GM18873 (cell line): Measurements from ENCODE around the gene PTPRJ.

Experiments
- ATAC-seq: cut with Tn5 transposase; IDR thresholded peaks from one replicate; pipeline ENCODE4 v1.9.1; 2021; ENCODE audit warnings: mild to moderate bottlenecking, moderate library complexity, moderate number of reproducible peaks; ENCODE audit not compliant: unreplicated experiment, low FRiP score

PTPRJ gene

DNA sequence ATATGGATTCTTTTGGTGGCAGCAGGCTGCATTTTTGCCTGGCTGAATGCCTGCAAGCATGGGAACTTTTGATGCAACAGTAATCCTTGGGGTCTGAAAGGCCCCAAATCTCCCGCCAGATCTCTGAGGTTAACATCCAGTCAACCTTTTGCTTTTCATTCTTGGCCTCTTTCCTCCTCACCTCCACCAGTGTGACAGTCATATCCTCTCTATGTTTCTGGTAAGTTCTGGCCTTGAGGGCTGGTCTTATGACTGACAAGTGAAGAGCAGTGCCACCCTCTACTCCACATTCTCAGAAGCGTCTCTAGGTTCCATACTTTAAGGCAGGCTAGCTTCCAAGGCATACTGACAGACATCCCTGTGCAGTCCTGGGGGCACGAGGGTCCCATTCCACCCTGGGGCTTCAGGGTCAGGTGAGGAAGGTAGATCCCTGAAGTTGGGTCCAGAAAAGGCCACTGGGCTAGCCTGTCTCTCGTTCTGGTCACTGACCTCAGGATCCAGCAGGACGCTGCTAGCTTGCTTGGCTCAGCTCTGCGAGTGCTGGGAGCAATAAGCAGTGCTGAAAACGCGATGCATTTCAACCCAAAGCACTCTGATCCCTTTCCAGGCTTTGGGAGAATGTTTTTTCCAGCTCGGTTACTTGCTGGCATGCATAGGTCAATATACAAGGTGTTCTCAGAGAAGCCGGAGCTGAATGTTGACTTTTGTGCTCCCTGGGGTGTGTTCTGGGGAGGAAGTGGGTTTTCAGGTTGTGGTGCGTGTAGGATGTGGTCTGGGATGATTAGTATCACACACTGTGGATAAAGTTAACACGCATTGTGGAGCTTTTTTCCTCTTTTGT, 75.2 kb downstream of the PTPRJ start:
- no peak for ATAC-seq

DNA sequence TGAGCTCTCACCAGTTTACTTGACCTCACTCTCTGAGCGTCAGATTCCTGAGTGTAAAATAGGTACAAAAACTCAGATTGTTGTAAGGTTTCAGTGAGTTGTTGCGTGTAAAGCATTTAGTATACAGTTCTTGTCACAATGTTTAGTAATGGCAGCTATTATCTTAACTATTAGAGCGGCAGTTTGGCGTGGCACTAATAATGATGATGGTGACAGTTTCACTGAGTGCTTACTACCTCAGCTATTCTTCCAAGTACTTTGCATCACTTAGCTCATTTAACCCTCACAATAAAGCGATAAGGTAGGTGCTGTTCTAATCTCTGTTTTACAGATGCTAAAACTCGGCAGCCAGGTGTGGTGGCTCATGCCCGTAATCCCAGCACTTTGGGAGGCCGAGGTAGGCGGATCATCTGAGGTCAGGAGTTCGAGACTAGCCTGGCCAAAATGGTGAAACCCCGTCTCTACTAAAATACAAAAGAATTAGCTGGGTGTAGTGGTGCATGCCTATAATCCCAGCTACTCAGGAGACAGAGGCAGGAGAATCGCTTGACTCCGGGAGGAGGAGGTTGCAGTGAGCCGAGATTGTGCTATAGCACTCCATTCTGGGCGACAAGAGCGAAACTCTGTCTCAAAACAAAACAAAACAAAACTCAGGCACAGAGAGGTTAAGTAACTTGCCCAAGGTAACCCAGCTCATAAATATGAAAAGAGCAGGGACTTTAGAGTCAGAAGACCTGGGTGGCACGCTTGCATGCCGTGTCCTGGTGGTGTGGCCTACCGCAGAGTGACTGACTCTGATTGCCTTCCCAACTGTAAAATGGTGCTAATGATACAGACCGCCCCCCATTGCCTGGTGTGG, 76.2 kb downstream of the PTPRJ start:
- ATAC-seq, result no peak

DNA sequence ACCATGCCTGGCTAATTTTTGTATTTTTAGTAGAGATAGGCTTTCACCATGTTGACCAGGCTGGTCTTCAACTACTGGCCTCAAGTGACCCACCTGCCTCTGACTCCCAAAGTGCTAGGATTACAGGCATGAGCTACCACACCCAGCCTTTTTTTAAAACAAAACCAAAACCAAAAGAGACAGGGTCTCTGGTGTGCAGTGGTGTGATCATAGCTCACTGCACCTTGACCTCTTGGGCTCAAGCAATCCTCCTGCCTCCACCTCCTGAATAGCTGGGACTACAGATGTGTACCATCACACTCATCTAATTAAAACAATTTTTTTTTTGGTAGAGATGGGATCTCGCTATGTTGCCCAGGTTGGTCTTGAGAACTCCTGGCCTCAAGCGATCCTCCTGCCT, 77.7 kb downstream of the PTPRJ start:
- ATAC-seq, result no peak

GRCh38 chr11:48058788-48059187, 78.4 kb downstream of the PTPRJ start:
- no peak for ATAC-seq

DNA sequence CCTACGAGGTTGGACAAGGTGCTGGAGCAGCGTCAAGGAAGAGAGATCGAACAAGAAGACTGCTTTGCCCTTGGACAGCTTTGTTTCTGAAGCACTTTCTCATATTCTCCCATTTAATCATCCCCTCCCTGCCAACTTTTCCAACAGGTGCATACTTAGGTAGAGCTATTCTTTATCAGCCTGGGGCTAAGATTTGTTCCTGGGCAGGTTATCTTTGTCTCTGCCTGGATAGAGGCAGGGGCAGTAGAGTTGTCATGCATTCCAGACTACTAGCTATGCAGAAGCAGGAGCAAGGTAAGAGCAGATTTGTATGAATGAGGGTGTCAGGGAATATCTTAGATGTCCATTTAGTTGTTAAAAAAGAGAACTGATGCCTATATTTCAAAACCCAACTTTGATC, 82.3 kb downstream of the PTPRJ start:
- ATAC-seq, result no peak

DNA sequence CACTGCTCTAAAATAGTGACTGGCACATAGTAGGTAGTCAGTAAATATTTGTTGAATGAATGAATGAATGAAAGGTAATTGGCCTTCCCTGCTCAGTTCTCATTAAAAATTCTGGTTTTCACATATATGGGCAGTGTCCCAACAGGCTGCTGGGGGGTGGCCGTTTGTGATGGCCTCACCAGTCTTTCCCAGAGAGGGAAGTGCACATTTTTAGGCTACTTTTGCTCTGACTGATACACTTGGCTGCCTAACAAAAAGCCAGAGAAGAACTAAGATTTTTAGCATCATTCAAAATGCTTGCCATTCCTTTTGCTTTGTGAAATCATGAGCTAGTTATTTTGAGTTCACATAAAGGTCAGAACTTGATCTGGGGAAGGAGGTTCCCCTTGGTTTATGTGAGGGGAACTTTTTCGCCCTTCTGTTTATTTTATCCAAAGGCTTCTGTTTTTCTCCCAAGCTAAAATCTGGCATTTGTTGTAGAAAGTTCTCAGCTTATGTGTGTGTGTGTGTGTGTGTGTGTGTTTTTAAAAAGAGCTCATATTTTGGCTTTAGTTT, 83.1 kb downstream of the PTPRJ start:
- no peak for ATAC-seq

DNA sequence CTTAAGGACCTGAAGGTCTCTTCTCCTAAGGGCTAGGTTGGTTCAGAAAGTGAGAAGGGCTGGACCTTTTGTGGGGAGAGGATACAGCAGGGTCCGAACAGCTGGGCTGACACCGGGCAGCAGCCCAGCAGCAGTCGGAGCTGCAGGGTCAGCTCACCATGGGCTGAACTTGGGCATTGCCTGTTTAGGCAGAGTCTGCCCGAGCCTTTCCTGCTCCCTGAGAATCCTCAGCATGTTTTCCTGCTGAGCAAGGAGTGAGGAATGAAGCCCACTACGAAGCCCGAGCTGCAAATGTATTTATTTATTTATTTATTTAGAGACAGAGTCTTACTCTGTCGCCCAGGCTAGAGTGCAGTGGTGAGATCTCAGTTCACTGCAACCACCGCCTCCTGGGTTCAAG, 83.9 kb downstream of the PTPRJ start:
- no peak for ATAC-seq

- no peak for ATAC-seq
Measured at GRCh38 chr11:48066881-48067800, 86.8 kb downstream of the PTPRJ start.

DNA sequence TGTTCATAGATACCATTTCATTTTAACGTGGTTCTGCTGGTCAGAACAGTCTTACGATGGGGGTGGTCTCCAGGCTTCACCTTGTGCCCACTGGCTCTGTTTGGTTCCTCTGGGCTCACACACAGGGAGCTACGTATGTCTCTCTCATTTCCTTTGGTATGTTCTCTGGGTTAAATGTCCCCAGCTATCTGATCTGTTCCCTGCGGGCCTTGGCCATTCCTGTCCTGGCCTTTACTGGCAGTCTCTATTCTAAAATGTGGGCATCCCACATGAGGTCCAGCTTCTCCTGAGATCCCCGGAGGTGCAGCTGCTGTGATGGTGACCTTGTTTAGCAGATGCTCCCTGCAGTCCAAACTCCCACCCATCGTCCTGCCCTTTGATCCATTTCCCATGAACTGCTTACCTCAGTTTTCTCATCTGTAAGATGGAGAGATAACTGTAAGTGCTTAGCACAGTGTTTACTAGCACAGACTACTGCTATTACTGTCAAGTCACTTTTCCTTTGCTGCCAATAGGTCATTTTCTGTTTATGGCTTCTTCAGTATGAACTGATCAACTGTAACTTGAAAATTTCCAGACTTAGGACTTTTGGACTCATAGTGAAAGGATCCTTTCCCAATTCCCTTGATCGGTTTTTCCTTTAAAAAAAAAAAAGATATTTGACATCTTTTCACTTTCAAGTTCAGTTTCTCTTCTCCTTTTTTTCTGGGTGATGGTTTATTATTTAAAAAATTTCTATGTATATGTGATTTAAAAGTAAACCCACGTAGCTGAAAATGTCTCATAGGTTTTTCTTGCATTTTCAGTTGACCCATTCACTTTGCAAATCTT, 92.9 kb downstream of the PTPRJ start:
- no peak for ATAC-seq

DNA sequence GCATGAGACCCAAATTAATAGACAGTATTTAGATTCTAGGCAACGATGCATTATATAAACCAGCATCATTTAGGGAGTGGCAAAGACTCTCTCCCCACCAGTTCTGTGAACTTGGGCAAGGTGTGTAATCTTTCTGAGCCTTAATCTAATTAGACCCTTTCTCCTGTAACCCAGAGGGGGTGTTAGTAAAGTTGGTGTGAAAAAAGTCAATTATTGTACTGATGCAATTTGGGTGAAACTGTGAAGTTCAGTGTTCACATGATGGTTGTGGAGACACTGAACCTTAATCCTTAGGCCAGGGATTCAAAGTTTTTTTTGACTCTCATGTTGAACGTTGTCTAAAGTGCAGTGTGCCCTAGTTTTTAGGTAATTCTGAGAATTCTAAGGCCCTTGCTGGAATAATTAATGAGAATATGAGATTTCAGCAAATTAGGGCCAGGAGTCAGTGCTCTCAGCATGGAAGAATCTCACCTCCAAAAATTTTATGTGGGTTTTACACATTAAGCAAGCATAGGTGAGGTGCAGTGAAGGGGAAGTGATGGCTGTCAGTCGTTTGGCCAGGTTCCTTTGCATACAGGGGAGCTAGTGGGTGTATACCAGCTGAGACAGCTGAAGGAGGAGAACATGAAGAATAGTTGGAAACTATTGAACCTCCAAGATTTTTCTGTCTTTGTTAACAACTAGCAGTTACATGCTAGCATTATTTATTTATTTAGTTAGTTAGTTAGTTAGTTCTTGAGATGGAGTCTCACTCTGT, 94.2 kb downstream of the PTPRJ start:
- ATAC-seq, result no peak

DNA sequence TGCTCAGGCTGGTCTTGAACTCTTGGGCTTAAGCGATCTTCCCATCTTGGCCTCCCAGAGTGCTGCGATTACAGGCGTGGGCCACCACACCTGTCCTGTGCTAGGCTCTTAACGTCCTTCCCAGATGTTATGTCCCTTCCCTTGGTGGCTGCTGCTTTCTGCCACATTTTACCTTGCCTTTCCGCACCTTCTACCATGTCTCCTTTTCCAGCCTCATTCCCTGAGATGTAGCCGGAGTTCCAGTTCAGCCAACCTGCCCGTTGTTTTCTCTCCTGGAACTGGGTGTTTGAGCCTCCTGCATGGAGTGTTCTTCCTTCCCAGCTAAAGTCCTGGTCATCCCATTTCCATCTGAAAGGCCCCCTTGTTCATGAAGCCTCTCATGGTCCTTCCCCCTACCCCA, 95.3 kb downstream of the PTPRJ start:
- no peak for ATAC-seq

- ATAC-seq, result no peak
Measured at GRCh38 chr11:48077251-48077650, 96.9 kb downstream of the PTPRJ start.

GRCh38 chr11:48078689-48079088, 98.3 kb downstream of the PTPRJ start:
- ATAC-seq, result no peak

DNA sequence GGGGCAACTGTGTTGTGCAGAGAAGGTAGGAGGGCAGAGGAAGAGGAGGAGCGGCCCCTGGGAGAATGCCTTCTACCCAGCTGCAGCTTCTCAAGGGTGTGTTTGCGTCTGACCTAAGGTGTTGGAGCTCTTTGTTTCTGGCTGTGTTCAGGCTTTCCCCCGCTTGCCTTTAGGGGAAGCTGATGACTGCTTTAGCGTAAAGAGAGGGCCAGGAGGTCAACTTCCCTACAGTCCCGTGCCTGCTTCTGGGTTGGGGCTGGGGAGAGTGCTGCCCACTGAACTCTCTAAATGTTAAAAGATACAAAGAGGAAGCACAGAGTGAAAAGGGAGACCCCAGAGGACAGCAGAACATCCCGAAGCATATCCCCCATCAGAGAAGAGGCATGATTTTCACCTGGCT, 99.2 kb downstream of the PTPRJ start:
- ATAC-seq, result no peak

DNA sequence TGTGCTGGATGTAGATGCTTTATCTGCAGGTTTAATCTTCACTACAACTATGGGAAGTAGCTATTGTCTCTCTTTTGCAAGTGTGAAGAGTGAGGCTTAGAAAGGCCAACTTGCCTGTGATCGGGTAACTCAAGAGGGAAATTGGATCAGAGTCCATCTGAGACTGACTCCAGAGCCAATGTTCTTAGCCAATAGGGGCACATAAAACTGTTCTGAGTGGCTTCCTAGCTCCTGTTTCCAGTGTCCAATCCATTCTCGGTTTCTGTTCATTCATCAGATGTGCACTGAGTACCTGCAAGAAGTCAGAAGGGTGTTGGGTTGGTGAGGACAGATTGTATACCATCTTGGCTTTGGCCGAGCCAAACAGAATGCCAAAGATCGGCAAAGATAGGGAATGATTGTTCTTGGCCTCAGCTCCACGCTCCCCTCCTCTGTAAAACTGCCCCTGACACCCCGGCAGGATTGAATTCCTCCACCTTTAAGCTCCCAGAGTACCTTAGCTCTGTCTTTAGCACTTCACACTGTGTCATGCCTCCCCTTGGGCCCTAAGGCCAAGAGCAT, 100.0 kb downstream of the PTPRJ start:
- ATAC-seq, result no peak

- no peak for ATAC-seq
Measured at GRCh38 chr11:48081151-48082010, 101.0 kb downstream of the PTPRJ start.

- no peak for ATAC-seq
Measured at GRCh38 chr11:48082771-48083170, 102.4 kb downstream of the PTPRJ start.

DNA sequence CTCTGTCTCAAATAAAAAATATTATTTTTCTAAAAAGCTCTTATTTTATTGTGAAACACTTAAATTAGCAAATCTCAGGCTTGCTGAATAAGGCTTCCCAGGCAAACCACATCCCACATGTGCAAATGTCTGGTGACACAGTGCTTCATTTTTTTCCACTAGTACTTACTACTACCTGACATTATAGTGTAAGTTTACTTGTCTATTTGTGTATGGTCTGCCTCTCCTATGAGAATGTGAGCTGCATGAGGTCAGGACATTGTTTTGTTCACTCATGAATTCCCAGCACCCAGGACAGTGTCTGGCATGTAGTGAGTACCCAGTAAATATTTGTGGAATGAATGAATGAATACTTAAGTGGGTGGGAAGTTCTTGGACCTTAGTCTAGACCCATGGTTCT, 103.1 kb downstream of the PTPRJ start:
- no peak for ATAC-seq
